Astrocyte (in vitro differentiated cells and primary cell): ENCODE results near the gene CNTNAP2.

ENCODE experiments used
- EZH2 ChIP-seq: IDR thresholded peaks from 2 replicates; pipeline ENCODE4 v1.6.1; 2012; ENCODE audit warnings: mild to moderate bottlenecking, low read length, inconsistent platforms; ENCODE audit not compliant: insufficient read depth
- TF ChIP-seq, protein P1 (sequence below): IDR thresholded peaks from 2 replicates; pipeline ENCODE4 v1.5.1; 2011; ENCODE audit warnings: low read depth, mild to moderate bottlenecking, inconsistent platforms, low read length, moderate library complexity; ENCODE audit not compliant: insufficient read depth

DNA sequence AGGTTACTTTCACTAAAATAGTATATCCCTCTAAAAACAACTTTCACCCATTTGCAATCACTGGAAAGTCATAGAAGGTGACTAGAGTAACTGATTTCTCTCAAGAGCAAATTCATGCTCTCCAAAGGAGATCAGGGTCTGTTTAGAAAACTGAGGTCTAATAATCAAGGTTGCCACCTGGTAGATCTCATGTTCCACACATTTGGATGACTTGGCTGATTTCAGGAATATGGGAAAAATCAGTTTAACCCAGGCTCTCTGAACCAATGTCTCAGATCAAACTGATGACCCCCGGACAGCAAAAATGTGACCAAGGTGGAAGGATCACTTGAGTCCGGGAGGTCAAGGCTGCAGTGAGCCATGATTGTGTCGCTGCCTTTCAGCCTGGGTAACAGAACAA, 1911.6 kb downstream of the CNTNAP2 start:
- TF ChIP-seq, protein P1, sequence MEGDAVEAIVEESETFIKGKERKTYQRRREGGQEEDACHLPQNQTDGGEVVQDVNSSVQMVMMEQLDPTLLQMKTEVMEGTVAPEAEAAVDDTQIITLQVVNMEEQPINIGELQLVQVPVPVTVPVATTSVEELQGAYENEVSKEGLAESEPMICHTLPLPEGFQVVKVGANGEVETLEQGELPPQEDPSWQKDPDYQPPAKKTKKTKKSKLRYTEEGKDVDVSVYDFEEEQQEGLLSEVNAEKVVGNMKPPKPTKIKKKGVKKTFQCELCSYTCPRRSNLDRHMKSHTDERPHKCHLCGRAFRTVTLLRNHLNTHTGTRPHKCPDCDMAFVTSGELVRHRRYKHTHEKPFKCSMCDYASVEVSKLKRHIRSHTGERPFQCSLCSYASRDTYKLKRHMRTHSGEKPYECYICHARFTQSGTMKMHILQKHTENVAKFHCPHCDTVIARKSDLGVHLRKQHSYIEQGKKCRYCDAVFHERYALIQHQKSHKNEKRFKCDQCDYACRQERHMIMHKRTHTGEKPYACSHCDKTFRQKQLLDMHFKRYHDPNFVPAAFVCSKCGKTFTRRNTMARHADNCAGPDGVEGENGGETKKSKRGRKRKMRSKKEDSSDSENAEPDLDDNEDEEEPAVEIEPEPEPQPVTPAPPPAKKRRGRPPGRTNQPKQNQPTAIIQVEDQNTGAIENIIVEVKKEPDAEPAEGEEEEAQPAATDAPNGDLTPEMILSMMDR: no peak
- TF ChIP-seq EZH2: no peak
